Chondrocyte (in vitro differentiated cells): ENCODE data around the gene GTF2B. TPM values are rescaled to one million over a fixed set of nuclear protein-coding genes. Genes with fewer than 3 reads are reported as not detected.
"Not testable (repeated sequence)": the region's sequence is repeated elsewhere in the genome, so short reads cannot be mapped to it uniquely, and the experiment has no call there.

Source experiments
- DNase-seq: peaks from one replicate; pipeline ENCODE4 v3.0.0; 2021; ENCODE audit warnings: mixed read lengths, low spot score
- H3K27ac Mint-ChIP-seq: one replicate; pipeline ENCODE4 v1.8.0; 2021; ENCODE audit warnings: mild to moderate bottlenecking, moderate library complexity, mixed read lengths; ENCODE audit not compliant: unreplicated experiment
- H3K27me3 Mint-ChIP-seq: 2 replicates; pipeline ENCODE4 v1.8.0; 2021; ENCODE audit warnings: low read depth, mixed read lengths
- H3K36me3 Mint-ChIP-seq: 2 replicates; pipeline ENCODE4 v1.8.0; 2021; ENCODE audit warnings: low read depth, mixed read lengths
- H3K4me1 Mint-ChIP-seq: 2 replicates; pipeline ENCODE4 v1.8.0; 2021; ENCODE audit warnings: low read depth, mild to moderate bottlenecking, mixed read lengths
- H3K4me3 Mint-ChIP-seq: one replicate; pipeline ENCODE4 v1.8.0; 2021; ENCODE audit warnings: mild to moderate bottlenecking, moderate library complexity, mixed read lengths; ENCODE audit not compliant: unreplicated experiment
- H3K9me3 Mint-ChIP-seq: 2 replicates; pipeline ENCODE4 v1.8.0; 2021; ENCODE audit warnings: low read depth, mixed read lengths
- CTCF ChIP-seq: fragments of 200-600 bp; sonication (generic); IDR thresholded peaks from 2 replicates; pipeline ENCODE4 v1.5.0; 2021; ENCODE audit warnings: antibody characterized with exemption, mild to moderate bottlenecking, moderate library complexity
- long read RNA-seq: library from polyadenylated mRNA; stranded (forward); transcript quantifications from one replicate; pipeline ENCODE4 v2.0.0, GENCODE V29; 2021
- total RNA-seq: library from RNA; stranded (reverse); gene quantifications from 3 replicates; pipeline ENCODE4 v1.2.1, GENCODE V29; 2021

GTF2B gene
- total RNA-seq, result 18.8 to 24.9 TPM (median 19.6 TPM) in 3 replicates
- long read RNA-seq, transcript GTF2B-201 (7 exons, 1,351 nt), result major isoform, 37 of 42 reads
- long read RNA-seq, partial matches to known transcripts, result 1 of 42 reads
- long read RNA-seq, other reads (novel, unspliced or antisense), result 4 of 42 reads

GRCh38 chr1:88891318-88891950, at the start of gene GTF2B:
TSS of gene GTF2B (minus strand) at chr1:88891567. CDS start at chr1:88891499, 68 bp downstream.
- no peaks in the 10 kb centered on the region for H3K36me3 Mint-ChIP-seq
- peaks cover 30% of the 10 kb centered on the region for H3K4me1 Mint-ChIP-seq
- H3K9me3 Mint-ChIP-seq, result no peaks in the 10 kb centered on the region
- H3K4me3 Mint-ChIP-seq, result peak within 1 kb of the TSS; percentile 96
- peak within 1 kb of the TSS; percentile 98 for H3K27ac Mint-ChIP-seq
- DNase-seq, result no peak
- no peaks in the 10 kb centered on the region for H3K27me3 Mint-ChIP-seq
- peak; percentile 15 for TF ChIP-seq CTCF

GRCh38 chr1:88938528-88938927, 47.2 kb upstream of the GTF2B start:
- H3K9me3 Mint-ChIP-seq, H3K4me1 Mint-ChIP-seq, DNase-seq, H3K27ac Mint-ChIP-seq, H3K4me3 Mint-ChIP-seq, H3K27me3 Mint-ChIP-seq: not testable (repeated sequence)
- peaks cover 38% of the 10 kb centered on the region for H3K36me3 Mint-ChIP-seq

- Mint-ChIP-seq H3K27ac (no peak overlapping the region), H3K9me3 (no peaks in the 10 kb centered on the region), H3K36me3 (peaks cover 30% of the 10 kb centered on the region), H3K4me1 (peaks cover 3% of the 10 kb centered on the region), H3K4me3 (no peak overlapping the region), H3K27me3 (no peaks in the 10 kb centered on the region)
- no peak for DNase-seq
- no peak for TF ChIP-seq CTCF
Observed at GRCh38 chr1:88936760-88937342, 45.5 kb upstream of the GTF2B start.

- H3K4me1 Mint-ChIP-seq, result peaks cover 3% of the 10 kb centered on the region
- H3K27me3 Mint-ChIP-seq, result no peaks in the 10 kb centered on the region
- peak; percentile 56 for TF ChIP-seq CTCF
- no peaks in the 10 kb centered on the region for H3K9me3 Mint-ChIP-seq
- no peak for DNase-seq
- no peak overlapping the region for H3K27ac Mint-ChIP-seq
- H3K36me3 Mint-ChIP-seq, result peaks cover 26% of the 10 kb centered on the region
- no peak overlapping the region for H3K4me3 Mint-ChIP-seq
Observed at GRCh38 chr1:88936223-88936523, 44.8 kb upstream of the GTF2B start.

GRCh38 chr1:88935522-88936222, 44.3 kb upstream of the GTF2B start:
- Mint-ChIP-seq H3K9me3 (no peaks in the 10 kb centered on the region), H3K4me1 (peaks cover 3% of the 10 kb centered on the region), H3K27me3 (no peaks in the 10 kb centered on the region), H3K36me3 (peaks cover 23% of the 10 kb centered on the region), H3K27ac (no peak overlapping the region), H3K4me3 (no peak overlapping the region)
- peak; percentile 87 for TF ChIP-seq CTCF
- no peak for DNase-seq

- not testable (repeated sequence) for DNase-seq, H3K4me3 Mint-ChIP-seq, H3K27me3 Mint-ChIP-seq, H3K9me3 Mint-ChIP-seq, H3K4me1 Mint-ChIP-seq, H3K27ac Mint-ChIP-seq
- peaks cover 23% of the 10 kb centered on the region for H3K36me3 Mint-ChIP-seq
Observed at GRCh38 chr1:88930176-88930575, 38.8 kb upstream of the GTF2B start.
